CD4-positive, alpha-beta T cell treated with Interleukin-4 for 1 hour (primary cell): ENCODE results near the gene FUT2.
"Not testable (repeated sequence)": the region's sequence is repeated elsewhere in the genome, so short reads cannot be mapped to it uniquely, and the experiment has no call there.

Experiments used
- DNase-seq, 2 donors: peaks; one replicate each; pipeline ENCODE4 v3.0.0-alpha.2; 2020 to 2022

Gene FUT2

DNA sequence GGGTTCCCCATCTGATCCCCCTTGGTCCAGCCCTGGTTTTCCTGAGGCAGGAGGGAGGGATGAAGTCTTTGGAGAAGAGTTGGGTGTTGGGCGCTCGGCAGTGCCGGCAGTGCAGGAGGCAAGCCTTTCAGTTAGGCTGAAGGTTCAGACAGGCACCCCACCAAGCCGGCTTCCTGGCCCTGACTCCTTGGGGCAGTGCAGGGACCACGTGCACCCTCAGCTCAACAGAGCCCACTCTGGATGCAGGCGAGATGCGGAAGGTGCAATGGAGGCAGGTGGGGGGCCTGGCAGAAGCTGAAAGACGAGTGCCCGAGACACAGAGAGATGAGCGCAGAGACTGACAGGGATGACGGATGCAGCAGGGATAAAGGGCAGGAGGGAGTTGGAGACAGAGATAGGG is 12.7 kb downstream of the FUT2 start:
- DNase-seq, result no peak

- no peak for DNase-seq
Observed at GRCh38 chr19:48711106-48711662, 15.4 kb downstream of the FUT2 start.

DNA sequence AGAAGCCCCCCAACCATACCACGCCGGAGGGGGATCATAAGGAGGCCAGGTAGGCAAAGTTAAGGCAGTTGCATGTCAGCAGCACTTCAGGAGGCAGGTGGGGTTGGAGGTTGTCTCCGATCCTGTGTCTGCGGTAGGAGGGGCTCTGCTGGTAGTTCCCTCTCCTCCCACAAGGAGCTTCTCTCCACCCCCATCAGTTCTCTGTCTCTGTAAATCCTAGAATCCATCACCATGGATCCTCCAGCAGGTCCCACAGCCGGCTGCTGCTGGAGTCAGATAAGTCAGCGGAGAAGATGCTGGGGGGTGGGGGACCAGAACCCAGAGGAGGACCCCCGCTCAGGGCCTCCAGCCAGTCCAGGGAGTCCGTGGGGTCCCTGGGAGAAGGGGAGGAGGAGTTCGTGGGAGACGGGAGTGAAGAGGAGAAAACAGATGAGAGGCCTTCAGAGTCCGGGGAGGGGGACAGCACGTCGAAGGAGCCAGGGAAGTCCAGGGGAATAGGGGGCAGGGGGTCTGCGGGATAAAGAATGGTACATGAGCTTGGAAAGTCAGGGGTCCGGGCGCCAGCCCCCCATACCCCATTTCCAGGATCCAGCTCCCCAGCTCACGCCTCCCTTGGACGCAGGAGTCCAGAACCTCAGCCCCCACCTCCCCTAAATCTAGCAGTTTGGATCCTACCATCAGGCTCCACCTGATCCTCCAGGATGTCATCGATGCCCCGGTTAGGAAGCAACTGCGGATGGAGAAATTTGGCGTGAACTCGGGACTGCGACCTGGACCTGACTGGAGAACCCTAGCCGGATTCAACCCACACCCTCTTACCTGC is 17.5 kb downstream of the FUT2 start:
- DNase-seq, result no peak

DNA sequence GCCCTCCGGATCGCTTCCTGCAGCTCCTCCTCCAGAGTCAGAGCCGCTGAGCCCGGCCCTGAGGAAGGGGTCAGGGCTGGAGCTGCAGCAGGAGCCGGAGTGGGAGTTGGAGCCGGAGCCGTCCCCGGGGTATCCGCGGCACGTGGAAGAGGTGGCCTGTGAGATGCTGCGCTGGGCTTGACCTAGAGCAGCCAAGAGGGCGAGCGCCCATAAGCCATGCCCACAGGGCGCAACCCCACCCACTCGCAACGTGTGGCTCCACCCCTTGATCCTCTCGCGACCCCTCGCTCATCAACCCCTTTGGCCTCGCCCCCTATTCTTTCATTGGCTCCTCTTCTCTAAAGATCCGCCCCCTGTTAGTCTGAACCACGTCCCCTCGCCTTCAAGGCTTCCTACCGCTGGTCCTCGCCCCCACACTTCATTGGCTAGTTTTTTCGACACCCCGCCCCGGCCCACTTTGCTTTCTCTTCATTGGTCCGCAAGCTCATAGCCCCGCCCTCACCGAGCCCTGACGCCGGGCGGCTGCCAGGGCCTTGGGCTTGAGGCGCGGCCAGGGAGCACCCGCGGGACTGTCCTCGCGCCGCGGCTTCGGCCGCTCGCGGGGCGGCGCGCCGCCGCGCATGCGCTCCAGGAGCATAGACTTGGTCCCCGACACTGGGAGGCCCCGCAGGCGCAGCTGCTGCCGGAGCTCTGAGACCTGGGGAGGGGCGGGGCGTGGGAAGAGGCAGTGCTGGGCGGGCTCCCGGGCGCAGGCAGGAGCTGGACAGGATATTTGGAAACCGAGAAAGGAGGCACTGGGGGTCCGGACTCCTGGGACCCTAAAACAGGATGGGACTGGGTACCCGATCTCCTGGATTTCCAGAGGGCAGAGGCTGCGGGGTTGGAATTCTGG is 18.3 kb downstream of the FUT2 start:
- DNase-seq, result peak; percentile 99

DNA sequence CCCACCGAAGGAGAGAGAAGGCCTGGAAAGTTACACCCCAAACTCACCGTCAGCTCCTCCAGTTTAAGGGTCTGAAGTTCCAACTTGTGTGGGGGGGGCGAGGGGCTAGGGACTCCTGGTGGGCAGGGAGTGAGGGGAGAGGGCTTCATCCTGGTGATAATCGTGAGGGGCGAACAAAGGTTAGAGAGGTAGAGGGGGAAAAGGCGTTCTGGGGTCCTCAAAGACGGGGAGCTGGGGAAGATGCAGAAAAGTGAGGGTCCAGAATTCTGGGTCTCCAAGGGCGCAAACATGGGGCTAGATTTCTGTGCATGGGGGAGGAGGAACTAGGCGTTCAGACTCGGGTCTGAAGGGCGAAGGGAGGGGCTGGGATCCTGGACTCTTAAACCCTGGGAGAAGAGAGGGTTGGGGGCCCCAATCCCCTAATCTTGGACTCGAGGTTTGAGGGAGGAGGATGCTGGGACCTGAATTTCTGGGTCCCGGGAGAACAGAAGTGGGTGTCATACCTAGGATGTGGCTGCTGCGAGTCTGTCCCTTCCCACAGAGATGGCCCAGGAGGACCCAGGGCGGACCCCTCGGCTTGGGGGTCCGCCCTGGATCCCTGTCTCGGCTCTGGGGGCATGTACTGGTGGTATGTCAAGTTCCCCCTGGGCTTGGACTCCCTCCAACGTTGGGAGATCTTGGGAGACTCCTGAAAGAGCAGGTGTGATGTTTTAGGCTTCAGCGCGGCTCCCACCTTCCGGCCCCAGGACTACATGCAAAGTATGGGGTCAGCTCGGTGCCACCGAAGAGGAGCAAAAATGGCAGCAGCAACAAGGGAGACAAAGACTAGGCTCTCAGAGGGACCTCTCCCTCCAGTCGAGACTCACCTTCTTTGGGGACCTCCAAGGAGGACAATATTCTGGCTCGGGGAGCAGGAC is 19.2 kb downstream of the FUT2 start:
- DNase-seq, result no peak

- DNase-seq, result no peak
Observed at GRCh38 chr19:48715681-48716171, 20.0 kb downstream of the FUT2 start.

- DNase-seq, result no peak
Observed at GRCh38 chr19:48716562-48717291, 21.0 kb downstream of the FUT2 start.

- not testable (repeated sequence) for DNase-seq
Observed at GRCh38 chr19:48718106-48718505, 22.3 kb downstream of the FUT2 start.

DNA sequence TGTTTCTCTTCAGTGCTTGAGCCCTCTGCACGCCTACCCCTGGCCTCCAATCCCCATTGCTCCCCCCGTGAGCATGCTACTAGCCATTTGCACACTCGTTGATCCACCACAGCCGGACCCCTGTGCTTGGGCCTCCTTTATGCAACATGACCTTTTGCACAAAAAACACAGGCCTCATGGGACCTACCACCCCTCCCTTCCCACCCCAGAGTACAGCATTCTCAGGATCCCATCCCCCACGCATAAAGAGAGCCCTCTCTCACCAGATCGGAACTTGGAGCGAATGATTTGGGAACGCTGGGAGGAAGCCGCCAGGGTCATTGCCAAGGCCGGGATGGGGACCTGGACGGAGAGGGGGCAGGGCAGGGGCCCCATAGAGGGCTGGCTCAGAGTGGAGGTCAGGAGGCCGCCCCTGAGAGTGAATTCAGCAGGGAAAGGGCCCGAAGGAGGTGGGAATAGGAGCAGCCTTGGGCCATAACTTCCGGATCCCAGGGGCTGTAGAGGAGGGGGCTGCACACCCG is 23.0 kb downstream of the FUT2 start:
- no peak for DNase-seq

DNA sequence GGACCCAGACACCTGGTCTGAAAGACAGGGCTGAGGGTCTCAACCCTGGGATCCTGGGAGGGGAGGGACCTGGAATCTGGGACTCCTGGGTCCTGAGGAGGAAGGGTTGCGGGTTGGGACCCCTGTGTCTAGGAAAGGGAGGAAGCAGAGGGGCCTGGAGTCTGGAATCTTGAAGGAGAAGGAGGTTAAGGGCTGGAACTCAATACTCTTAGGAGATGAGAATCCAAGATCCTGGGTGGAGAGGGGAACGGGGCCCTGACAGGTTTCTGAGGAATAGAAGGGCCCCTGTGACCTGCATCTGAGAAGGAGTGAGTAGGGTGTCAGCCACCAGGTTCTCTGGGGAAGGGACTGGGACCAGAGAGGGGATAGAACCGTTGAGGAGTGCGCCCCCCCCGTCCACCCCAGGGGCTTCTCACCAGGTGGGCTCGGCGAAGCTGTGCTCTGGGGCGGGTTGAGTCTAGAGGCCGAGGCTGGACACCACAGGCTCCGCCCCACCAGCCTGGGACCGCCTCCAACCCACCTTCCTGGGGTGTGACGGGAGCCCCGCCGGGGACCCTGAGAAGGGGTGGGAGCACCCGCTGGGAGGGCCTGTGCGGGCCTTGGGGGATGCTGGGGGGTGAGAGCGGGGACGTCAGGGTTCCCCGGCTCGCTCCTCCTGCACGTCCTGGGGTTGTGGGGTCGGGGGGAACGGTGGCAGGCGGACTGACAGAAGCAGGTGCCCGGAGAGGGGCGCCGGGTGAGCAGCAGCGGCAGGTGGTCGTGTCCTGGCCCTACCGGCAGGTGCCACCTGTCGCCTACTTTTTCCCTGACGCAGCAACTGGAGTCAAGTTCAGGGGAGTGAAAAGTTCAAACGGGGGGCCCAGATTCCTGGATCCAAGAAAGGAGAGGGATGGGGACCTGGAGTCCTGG is 23.7 kb downstream of the FUT2 start, which contains the start of gene MAMSTR:
MAMSTR (minus strand) TSS at position 463 of the 909 bp plus-strand sequence. CDS start 694 bp downstream, outside the sequence.
- no peak for DNase-seq

GRCh38 chr19:48720251-48720612 is 24.5 kb downstream of the FUT2 start:
- DNase-seq, result no peak

GRCh38 chr19:48720613-48721296 is 25.0 kb downstream of the FUT2 start:
- DNase-seq, result peak; percentile 95 to 96

DNA sequence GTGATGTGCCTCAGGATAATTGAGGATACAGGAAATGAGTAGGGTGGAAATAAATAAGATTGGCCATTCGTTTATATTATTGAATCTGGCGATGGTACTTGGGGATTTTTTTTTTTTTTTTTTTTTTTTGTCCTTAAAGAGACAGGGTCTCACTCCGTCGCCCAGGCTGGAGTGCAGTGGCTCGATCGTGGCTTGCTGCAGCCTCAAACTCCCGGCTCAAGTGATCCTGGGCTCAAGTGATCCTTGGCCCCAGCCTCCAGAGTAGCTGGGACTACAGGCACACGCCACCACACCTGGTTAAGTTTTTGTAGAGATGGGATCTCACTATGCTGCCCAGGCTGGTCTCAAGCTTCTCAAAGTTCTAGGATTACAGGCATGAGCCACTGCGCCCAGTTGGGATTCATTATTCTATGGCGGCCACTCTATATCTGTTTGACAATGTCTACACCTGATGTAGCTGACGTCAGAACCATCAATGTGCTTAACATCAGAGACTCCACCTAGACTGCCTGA is 26.5 kb downstream of the FUT2 start:
- no peak for DNase-seq

GRCh38 chr19:48724796-48725753 is 29.3 kb downstream of the FUT2 start:
- DNase-seq, result peak; percentile 63 to 75

DNA sequence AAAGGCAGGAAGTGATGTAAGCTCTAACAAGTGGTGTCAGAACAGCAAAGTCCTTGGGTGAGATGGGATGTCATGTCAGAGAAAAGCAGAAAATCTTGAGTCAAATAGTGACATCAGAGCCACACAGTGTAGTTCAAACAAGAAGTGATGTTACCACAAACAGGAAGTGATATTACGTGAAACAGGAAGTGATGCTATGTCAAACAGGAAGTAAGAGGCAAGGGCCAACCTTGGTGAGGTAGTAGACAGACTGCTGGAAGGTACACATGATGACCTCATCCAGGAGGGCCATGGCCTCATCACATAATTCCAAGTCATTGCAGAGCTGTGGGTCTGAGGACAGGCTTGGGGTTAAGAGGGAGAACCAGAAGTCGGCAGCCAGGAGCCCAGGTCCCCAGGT is 30.8 kb downstream of the FUT2 start:
- DNase-seq, result peak; percentile 69 to 77

DNA sequence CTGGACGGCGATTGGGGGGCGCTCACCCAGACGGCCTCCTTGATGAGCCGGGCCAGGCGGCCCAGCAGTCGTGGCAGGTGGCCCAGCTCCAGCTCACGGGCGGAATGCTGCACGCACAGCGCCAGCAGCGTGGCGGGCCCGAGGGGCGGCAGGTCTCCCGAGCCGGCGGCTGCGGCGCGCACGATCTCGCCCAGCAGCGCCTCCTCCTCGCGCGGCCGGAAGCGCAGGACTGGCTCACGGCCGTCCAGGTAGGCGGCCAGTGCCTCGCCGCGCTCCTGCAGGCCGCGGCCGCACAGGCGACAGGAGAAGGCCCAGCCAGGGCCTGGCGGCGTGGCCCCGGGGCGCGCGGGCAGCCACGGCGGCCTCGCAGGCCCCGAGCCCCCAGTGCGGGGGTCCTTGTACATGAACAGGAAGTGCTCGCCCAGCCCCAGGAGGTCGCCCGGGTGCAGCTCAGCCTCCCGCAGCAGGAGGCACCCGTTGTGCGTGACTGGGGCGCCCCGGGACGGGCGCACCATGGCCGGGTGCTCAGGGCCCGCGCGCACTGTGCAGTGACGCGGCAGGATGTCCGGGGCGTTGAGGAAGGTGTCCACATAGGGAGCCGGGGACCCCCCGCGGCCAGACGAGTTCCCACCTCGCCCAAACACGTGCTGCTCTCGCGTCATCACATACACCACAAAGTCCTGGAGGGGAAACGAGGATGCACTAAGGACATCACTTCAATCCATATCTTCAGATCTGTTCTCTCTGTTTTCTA is 33.3 kb downstream of the FUT2 start:
- DNase-seq, result no peak

DNA sequence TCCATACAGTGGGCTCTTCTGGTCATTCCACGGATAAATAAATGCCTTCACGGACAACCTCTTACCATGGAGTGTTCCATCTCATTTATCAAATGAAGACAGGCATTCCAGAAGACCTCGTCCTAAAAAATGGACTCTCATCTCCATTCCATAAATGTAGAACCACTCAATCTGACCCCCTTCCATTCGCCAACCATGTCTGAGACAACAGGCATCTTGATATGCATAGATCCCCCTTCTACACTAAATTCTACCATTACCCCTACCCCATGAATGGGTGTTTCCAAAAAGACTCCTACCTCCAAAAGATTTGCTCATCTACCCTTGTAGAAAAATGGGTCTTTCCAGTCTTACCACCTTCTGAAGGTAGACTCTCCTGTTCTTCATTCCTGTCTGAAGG is 35.7 kb downstream of the FUT2 start:
- no peak for DNase-seq
